ENCODE results near the gene DSE.

GRCh38 chr6:116461331-116461931 lies 90.7 kb downstream of the DSE start, which contains the start of gene CALHM6:
- TF ChIP-seq CTCF (IDR thresholded peaks at IDR 0.05) = no peak
- TF ChIP-seq POLR2A (IDR thresholded peaks at IDR 0.05) = no peak
- no peak for TF ChIP-seq EP300 (IDR thresholded peaks at IDR 0.05)
